ENCODE data around the gene UTS2B.

The UTS2B gene

GRCh38 chr3:191263850-191264249 is 66.5 kb downstream of the UTS2B start:
- H3K9me3 ChIP-seq = no peaks in the 10 kb centered on the region
- H3K36me3 ChIP-seq = no peaks in the 10 kb centered on the region
- peaks cover 3% of the 10 kb centered on the region for H3K27me3 ChIP-seq
- no peaks in the 10 kb centered on the region for H3K4me1 ChIP-seq
- TF ChIP-seq CTCF (IDR thresholded peaks at IDR 0.05; ENCODE audit: low read depth, low read length) = no peak
- H3K4me3 ChIP-seq (ENCODE audit: low read depth, low read length) = no peak overlapping the region
- no peak for DNase-seq

- Histone ChIP-seq H3K27me3 (peaks cover 3% of the 10 kb centered on the region), H3K36me3 (no peaks in the 10 kb centered on the region), H3K4me3 (ENCODE audit: low read depth, low read length) (no peak overlapping the region), H3K9me3 (no peaks in the 10 kb centered on the region), H3K4me1 (no peaks in the 10 kb centered on the region)
- TF ChIP-seq CTCF (IDR thresholded peaks at IDR 0.05; ENCODE audit: low read depth, low read length) = no peak
- DNase-seq = no peak
Observed at GRCh38 chr3:191263365-191263764, 67.0 kb downstream of the UTS2B start.

- Histone ChIP-seq H3K4me1 (no peaks in the 10 kb centered on the region), H3K4me3 (ENCODE audit: low read depth, low read length) (no peak overlapping the region), H3K27me3 (peaks cover 3% of the 10 kb centered on the region), H3K9me3 (no peaks in the 10 kb centered on the region), H3K36me3 (no peaks in the 10 kb centered on the region)
- no peak for DNase-seq
- no peak for TF ChIP-seq CTCF (IDR thresholded peaks at IDR 0.05; ENCODE audit: low read depth, low read length)
Observed at GRCh38 chr3:191262650-191263049, 67.7 kb downstream of the UTS2B start.

- Histone ChIP-seq H3K27me3 (peaks cover 3% of the 10 kb centered on the region), H3K36me3 (no peaks in the 10 kb centered on the region), H3K4me3 (ENCODE audit: low read depth, low read length) (no peak overlapping the region), H3K4me1 (no peaks in the 10 kb centered on the region), H3K9me3 (no peaks in the 10 kb centered on the region)
- no peak for TF ChIP-seq CTCF (IDR thresholded peaks at IDR 0.05; ENCODE audit: low read depth, low read length)
- DNase-seq = no peak
Observed at GRCh38 chr3:191261304-191261638, 69.1 kb downstream of the UTS2B start.

- H3K36me3 ChIP-seq = no peaks in the 10 kb centered on the region
- no peak for DNase-seq
Observed at GRCh38 chr3:191260431-191261303, 69.7 kb downstream of the UTS2B start.

More at GRCh38 chr3:191260431-191261303, 69.7 kb downstream of the UTS2B start:
- TF ChIP-seq CTCF (IDR thresholded peaks at IDR 0.05; ENCODE audit: low read depth, low read length) = no peak
- H3K4me1 ChIP-seq = no peaks in the 10 kb centered on the region
- H3K27me3 ChIP-seq = peaks cover 3% of the 10 kb centered on the region
- H3K9me3 ChIP-seq = no peaks in the 10 kb centered on the region
- H3K4me3 ChIP-seq (ENCODE audit: low read depth, low read length) = no peak overlapping the region
